GM18907 (cell line): ENCODE results near the gene PSD4.

Experiments used
- ATAC-seq: cut with Tn5 transposase; IDR thresholded peaks from one replicate; pipeline ENCODE4 v1.9.1; 2021; ENCODE audit warnings: mild to moderate bottlenecking, moderate library complexity; ENCODE audit not compliant: unreplicated experiment

Gene PSD4

DNA sequence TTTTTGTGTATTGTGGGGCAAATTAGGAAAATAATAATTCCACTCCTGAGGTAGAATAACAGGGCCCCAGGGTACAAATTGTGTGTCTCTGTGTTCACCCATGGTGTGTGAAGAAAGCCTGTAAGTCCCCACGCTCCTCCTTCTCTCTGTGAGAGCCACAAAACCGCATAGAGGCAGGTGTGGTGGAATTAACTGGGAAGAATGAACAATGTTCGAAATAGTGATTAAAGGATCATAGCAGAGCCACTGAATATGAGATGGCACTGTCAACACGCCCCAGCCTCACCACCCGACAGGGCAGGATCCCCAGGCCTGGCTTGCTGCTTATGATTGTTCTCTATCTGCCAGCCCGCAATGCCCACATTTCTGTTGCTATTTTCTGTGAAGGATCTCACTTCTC lies 32.3 kb upstream of the PSD4 start:
- ATAC-seq, result no peak

DNA sequence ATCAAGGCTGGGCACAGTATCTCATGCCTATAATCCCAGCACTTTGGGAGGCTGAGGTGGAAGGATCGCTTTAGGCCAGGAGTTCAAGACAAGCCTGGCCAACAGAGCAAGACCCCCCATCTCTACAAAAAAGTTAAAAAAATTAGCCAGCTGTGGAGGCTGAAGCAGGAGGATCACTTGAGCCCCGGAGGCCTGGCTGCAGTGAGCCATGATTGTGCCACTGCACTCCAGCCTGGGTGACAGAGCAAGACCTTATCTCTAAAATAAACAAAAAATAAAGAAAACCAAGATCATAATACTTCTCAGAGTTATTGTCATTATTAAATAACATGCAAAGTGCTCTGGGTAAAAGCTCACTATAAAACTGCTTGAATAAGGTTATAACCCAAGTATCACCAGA lies 31.5 kb upstream of the PSD4 start:
- no peak for ATAC-seq

DNA sequence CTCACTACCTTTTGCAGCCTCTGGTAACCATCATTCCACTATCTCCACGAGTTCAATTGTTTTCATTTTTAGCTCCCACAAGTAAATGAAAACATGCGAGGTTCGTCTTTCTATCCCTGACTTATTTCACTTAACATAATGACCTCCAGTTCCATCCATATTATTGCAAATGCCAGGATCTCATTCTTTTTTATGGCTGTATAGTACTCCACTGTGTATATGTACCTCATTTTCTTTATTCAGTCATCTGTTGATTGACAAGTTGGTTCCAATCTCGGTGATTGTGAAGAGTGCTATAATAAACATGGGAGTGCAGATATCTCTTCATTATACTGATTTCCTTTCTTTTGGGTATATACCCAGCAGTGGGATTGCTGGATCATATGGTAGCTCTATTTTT lies 29.5 kb upstream of the PSD4 start:
- no peak for ATAC-seq

DNA sequence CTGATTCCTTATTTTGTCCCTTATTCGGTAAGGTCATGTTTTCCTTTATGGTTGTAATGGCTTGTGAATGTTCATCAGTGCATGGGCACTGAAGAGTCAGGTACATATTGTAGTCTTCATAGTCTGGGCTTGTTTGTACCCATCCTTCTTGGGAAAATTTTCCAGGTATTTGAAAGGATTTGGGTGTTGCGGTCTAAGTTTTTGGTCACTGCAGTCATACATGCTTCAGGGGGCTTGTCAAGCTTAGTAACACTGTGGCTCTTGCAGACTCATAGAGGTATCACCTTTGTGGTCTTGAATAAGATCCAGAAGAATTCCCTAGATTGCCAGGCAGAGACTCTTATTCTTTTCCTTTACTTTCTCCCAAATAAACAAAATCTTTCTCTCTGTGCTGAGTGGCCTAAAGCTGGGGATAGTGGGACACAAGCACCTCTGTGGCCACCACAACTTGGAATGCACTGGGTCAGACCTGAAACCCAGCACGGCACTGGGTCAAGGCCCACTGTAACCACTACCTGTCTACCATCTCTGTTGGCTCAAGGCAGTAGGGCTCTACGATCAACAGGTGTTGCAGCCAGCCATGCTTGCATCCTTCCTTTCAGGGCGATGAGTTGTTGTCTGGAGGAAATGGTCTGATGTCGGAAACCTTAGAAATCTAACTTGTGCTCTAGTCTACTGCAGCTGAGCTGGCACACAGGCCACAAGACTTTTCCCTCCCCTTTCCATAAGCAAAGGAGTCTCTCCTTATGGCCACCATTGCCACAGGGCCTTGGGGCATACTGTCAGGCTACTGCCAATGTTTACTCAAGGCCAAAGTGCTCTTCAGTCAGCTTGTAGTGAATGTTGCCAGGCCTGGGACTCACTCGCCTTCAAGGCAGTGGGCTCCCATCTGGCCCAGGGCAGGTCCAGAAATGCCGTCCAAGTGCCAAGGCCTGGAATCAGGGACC lies 24.9 kb upstream of the PSD4 start:
- ATAC-seq, result no peak

DNA sequence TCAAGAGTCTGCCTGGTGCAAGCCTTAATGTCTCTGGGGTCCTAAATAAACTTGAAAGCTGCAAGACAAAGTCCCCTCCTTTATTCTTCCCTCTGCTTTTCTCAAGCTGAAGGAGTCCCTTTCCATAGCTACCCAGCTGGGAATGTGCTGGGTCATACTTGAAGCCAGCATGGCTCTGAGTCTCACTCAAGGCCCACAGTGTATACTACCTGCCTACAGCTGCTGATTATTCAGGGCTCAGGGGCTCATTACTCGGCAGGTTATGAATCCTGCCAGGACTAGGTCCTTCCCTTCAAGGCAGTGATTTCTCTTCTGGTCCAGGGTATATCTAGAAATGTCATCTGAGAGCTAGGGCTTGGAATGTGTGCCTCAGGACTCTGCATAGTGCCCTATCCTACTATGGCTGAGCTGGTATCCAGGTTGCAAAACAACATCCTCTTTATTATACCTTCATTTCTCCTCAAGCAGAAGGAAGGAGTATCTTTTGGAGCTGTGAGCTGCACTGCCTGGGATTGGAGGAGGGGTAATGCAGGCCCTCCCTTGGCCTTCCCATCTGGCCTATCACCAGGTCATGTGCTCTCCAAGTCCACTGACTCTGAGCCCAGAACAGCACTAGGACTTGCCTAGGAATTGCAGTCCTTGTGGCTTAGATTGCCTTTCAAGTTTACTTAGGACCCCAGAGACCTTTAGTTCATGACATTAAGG lies 24.1 kb upstream of the PSD4 start:
- ATAC-seq, result no peak

DNA sequence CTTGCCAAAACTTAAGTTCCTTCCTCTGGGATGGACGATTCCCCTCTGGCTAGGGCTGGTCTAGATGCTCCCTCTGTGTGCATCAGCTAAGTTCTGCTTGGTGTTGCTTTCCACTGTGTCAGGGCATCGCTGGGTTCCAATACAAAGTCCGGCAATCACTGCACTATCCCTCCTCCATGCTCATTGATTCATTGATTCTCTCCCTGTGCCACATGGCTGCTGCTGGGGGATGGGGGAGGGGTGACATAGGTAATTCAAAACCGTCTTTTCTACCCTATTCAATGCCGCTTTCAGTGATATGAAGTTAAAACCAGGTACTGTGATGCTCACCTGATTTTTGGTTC lies 23.5 kb upstream of the PSD4 start:
- ATAC-seq, result no peak

DNA sequence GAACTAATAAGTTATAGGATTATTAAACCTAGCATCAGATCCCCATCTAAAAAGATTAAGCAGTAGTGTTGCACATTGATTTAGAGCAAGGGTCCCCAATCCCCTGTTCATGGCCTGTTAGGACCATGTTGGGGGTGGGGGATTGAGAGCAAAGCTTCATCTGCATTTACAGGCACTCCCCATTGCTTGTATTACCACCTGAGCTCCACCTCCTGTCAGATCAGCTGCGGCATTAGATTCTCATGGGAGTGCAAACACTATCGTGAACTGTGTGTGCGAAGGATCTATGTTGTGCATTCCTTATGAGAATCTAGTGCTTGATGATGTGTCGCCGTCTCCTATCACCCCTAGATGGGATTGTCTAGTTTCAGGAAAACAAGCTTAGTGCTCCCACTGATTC lies 18.4 kb upstream of the PSD4 start:
- no peak for ATAC-seq

DNA sequence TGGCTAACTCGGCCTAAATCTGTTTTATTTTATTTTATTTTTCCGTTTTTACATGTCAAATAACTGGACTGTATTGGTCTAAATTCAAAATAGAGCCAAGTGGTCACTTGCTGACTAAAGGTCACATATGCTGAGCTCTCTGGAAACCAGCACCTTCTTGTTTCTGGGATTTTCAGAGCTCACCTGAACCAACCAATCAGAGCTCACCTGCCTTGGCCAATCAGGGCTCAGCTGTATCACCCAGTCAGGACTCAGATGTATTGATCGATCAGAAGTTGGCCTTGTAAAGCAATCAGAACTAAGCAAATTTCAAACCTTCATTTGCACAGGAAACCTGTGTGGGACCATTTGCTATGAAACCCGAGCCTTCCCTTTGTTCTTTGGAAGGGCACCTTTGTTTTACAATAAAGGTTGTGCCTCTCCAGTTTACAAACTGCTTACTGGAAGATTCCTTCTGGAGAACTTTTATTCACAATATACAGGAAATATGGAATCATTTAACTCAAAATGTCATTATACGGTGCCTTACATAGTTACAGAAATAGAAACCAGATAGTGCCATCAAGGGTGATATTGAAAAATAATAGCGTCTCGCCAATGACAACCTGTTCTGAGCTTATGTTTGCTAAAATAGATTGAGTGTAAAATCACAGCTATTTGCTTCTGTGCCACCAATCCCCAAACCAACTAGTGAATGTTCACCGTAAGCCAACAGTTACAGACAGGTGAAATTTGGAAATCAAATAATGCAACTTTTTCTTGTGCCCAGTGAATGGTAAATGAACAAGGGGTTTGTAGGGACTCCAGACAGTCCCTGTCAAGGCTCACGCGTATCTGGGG lies 17.3 kb upstream of the PSD4 start:
- ATAC-seq, result no peak

DNA sequence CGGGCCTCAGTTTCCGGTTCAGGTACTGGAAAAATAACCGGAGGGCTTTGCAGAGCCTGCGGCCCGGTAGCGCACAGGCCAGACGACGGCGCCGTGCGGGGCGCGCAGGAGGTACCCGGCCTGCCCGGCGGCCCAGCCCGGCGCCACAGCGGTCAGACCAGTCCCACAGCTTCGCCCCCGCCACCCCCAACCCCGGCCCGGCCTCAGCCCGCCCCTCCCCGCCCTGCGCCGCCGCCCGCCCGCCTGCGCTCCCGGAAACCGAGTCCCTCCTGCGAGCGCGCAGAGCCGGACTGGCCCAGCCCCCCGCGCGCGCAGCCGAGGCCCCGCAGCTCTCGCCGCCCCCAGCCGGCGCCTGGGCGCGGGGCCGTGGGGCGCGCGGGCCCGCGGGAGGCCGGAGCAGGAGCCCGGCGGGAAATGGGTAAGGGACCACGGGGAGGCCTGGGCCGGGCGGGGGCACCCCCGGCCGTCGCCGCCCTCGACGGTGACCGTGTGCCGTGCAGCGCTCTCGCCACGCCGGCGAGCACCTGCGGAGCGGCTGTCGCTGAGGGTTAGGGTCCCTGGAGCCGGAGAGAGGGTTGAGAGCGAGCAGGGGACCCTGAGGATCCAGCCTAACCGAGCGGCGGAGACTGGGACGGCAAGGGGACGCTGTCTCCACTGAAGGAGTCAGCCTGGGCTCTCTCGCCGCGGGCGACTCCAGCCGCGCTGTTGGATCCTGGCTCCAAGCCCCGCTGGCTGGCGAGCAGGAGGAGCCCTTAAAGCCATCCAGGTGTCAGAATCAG lies 16.5 kb upstream of the PSD4 start:
- ATAC-seq, result peak; percentile 65

DNA sequence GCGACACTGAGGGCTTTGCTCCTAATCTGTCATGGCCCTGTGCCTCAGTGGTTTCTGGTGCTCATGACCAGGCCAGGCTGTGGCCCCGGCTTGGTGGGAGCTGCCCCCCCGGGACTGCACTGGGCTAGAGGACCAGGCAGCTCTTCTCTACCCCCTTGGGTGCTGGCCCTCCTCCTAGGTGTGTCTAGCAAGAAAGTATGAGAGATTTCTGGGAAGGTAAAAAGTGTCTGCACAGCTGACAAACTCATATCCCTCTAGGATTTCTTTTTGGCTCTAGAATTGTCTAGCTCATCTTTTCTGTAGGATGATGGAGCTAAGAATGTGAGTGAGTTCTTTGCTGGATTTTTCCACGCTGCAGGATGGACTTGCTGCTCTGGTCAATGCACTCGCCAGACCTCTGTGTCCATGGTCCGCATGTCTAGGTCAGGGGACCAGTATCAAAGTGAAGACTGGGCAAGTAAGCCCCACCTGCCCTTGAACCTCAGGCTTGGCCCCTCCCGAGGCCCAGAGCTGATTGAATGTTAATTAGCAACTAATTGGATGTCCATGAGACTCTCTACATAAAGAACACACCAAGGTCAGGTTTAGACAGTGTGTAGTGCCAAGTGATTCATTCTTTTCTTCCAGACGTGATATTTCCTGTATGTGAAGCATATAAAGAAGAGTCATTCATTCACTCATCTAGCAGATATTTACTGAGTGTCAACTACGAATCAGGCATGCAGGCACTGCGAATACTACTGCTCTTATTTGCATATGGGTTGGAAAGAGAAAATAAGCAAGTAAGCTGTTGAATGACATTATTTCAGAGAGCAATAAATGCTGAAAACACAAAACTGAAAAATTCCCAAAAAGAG lies 15.6 kb upstream of the PSD4 start:
- no peak for ATAC-seq

DNA sequence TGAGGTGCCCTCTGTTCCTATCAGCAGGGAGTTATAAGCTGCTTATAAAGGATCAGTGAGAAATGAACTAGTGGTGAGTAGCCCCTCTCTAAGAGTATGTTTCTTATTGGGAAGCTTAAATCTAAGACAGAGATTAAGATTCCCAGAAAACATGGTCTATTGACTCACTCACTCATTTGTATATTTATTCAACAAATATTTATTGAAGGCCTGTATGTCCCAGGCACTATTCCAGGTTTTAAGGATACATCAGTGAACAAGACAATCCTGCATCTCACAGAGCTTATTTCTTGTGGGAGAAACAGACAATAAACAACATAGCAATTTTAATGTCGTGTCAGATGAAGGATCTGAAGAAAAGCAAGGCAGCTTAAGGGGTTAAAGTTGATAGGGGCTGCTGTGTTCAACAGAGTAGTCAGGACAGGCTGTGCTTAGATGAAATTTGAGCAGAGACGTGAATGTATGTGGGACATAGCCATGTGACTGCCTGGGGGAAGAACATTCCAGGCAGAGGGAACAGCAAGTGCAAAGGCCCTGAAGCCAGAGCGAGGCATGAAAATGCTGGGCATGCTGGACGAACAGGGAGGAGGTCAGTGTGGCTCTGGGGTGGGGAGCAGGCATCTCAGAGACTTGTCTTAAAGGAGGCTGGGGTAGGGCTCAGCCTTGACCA lies 14.8 kb upstream of the PSD4 start:
- no peak for ATAC-seq

DNA sequence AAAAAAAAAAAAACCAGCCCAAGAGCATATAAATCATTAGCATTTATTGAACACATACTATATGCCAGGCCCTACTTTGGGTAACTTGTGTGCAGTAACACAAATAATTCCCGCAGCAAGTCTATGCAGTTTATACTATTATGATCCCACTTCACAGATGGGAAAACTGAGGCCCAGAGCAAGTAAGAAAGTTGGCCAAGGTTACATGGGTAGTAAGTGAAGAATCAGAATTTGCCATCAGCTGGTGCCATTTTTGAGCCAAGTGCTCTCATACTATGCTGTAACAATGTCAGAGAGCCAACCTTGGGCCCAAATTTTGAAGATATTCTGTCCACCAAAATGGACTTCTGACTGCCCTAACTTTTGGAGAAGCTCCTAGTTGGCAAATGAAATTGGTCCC lies 13.5 kb upstream of the PSD4 start:
- no peak for ATAC-seq

DNA sequence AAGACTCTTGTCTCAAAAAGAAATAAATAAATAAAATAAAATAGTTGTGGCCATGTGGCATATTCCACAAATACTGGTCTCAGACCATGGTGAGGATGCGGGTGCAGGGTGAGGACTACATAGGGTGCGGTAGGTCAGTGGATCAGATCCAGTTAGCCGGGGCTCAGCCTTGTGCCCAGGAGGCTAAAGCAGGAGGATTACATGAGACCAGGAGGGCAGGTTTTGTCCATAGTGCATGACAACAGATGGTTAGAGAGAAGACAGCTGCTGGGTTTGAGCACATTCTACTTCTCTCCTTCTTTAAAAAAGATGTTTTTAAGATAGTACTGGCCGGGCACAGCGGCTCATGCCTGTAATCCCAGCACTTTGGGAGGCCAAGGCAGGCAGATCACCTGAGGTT lies 12.8 kb upstream of the PSD4 start:
- no peak for ATAC-seq

DNA sequence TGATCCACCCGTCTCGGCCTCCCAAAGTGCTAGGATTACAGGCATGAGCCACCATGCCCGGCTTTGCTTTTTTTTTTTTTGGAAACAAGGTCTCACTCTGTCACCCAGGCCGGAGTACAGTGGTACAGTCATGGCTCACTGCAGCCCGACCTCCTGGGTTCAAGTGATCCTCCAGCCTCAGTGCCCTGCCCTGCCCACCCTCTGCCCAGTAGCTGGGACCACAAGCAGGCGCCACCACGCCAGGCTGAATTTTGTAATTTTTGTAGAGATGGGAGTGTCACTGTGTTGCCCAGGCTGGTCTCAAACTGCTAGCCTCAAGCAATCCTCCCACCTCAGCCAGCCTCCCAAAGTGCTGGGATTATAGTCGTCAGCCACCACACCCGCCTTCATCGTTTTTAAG lies 11.6 kb upstream of the PSD4 start:
- no peak for ATAC-seq

DNA sequence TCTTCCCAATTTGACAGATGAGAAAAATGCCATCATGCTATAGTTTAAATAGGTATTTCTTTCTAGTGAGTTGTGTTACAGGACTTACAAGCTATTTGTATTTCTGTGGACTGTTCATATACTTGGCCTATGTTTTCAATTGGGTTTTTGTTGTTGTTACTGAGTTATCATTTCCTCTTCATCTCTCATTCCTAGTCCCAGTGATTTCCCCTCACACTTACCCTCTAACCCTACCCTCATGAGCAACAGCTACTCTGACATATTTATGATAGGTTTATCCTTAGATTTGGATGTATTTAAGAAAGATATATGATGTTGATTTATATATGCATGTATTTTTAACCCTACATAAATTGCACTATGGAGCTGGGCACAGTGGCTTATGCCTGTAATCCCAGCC lies 10.9 kb upstream of the PSD4 start:
- no peak for ATAC-seq

DNA sequence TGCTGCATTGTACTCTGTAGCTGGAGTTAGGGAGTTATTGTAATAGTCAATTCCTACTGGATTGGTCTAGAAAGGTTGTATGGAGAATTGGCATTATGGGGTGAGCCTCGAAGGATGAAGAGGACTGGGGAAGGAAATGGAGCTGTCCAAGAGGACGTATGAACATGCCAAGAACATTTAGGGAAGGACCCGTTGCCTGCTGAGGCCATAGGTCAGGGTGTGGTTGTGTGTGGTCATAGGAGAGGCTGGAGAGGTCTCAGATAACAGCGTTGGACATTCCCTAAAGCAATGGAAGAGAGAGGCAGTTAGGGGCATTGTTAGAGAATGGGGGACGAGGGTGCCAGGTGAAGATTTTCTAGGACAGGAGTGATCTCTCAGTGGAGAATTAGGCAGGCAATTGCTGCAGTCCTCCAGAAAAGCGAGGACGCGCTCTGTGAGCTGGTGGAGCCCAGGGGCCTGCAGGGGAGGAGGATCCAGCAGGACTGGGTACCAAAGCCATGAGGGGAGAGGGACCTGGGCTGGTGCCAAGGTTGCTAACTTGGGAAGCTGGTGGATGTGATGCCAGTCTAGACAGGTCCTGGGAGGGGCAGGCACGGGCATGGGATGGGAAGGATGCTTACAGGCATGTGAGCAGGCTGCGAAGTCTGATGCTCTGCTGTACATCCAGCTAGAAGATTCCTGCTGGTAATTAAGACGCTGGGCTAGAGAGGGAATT lies 9.4 kb upstream of the PSD4 start:
- ATAC-seq, result no peak

DNA sequence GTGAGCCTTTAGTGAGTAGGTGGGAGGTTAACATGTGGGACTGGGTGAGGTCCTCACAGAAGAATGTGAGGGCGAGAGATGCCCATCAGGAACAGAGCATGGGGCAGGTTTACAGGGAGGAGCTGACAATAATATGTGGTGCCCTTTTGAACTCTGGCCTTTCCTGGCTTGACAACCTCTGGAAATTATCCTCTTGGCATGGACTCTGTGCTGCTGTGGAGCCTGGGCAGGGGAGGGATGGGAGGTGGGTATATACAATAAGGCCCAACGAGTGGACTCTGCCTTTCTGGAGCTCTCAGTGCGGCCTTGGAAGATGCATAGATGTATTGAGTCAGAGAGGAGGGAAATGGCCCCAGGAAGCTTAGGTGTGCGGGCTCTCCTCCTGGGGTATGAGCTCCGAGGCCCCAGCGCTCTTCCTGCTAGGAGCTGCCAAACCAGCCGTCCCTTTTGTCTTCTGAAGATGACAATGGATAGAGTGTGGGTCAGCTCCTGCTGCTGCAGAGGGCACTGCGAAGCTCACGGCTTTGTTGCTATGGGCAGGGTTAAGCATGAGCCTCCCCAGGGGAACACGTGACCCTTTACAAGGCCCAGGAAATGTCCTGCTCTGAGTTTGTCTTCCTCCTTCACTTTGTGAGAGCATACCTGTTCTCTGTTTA lies 8.7 kb upstream of the PSD4 start:
- ATAC-seq, result no peak

DNA sequence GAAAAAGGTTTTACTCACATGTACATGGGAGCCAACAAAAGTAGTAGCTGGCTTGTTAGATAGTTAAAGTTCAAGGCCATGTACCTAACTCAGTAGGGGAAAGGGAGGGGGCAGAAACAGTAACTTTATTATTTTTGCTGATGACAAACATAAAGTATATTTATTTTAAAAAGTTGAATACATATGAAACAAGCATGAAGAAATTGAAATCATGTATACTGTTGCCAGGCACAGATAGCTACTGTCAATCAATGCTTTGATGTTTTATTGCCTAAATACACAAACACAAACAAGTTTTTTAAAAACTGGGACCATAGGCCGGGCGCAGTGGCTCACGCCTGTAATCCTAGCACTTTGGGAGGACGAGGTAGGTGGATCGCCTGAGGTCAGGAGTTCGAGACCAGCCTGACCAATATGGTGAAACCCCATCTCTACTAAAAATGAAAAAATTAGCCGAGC lies 7.6 kb upstream of the PSD4 start:
- no peak for ATAC-seq
